Activated CD4-positive, alpha-beta T cell treated with anti-CD3 and anti-CD28 coated beads, Interleukin-10, Interleukin-2, amounts not matched to agents 100 ng/mL and 50 ng/mL, durations not matched to agents 16 hours and 8 hours (primary cell): ENCODE measurements around the gene MAPRE2.

Experiments
- DNase-seq: peaks from one replicate; pipeline ENCODE4 v3.0.0-alpha.2; 2020

The MAPRE2 gene

DNA sequence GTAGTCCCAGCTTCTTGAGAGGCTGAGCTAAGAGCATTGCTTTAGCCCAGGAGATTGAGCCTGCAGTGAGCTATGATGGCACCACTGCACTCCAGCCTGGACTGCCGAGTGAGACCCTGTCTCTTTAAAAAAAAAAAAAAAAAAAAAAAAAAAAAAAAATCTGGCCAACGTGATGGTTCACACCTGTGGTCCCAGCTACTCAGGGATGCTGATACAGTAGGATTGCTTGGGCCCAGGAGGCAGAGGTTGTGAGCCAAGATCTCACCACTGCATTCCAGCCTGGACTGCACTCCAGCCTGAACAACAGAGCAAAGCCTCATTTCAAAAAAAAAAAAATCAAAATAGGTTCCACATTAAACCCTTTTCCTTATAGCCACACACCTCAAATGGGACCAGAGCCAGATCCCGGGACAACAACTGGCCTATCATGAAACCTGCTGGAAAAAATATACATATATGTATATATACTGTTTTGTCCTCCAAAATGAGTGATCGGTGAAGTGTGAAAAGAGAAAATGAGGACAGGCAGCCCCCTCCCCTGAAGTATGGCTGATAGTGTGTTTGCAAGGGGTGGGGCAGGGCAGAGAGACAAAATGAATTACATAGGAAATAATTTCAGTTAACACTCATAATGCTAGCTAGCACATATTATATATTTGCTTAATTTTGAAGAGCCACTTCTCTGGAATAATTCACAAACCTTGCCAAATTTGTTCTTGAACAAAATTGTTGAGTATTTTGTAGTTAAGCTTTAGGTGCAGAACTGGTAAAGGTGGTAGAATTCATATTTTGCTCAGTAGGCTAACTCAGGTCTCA is 22.9 kb downstream of the MAPRE2 start:
- DNase-seq = no peak

DNA sequence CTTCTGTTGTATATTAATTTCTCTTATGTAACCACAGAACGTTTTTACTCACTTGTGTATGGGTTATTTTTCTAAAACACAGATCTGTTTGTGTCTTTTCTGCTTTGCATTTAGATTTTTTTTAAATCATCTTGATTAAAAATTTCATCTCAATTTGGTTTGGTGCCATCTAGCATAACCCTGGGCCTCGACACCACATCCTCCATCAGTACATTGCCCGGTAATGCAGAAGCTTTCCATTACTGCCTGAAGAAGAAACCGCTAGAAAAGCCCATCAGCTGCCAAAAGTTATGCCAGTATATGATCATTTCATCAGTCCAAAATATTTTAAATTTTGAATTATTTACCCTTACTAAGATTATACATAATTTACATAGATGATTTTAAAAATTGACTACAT is 26.2 kb downstream of the MAPRE2 start:
- no peak for DNase-seq

- DNase-seq = no peak
Measured at GRCh38 chr18:35071819-35072247, 30.6 kb downstream of the MAPRE2 start.

DNA sequence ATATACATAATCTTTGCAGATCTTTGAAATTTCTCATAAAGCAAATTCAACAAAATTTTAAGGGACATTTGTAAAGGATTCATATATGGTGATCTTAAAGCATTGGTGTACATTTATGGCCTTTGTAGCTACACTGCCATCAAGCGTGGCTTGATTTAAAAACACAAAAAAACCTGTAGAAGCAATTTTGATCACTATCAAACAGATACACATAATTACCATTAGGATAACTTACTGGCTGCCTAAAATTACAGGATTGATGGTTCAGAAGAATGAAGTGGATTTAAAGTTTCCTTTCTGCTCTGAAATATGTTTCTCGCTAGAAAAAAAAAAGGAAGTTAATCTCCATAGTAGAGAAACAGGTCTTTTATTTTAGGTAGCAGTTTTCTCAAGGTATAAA is 31.4 kb downstream of the MAPRE2 start:
- DNase-seq = no peak

GRCh38 chr18:35073186-35074105 is 32.2 kb downstream of the MAPRE2 start:
- DNase-seq = no peak

GRCh38 chr18:35074581-35074980 is 33.4 kb downstream of the MAPRE2 start:
- DNase-seq = no peak

DNA sequence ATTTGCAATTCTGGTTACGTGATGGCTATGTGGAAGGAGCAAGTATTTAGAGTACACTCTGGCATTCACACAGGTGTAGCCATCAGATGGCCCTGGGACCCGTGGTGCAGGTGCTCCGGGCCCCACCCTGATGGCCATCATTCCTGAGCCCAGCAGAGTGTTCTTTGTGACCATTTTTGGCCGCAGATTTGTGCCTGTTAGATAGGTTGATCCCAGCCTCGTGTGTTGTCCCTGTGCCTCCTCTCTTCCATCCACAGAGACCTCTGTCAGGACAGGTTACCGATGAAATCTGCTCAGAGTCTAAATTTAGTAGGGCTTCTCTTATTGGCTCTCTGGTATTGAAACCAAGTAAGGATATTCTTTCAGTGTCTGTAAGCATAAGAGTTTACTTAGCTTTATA is 33.9 kb downstream of the MAPRE2 start:
- no peak for DNase-seq

- no peak for DNase-seq
Measured at GRCh38 chr18:35076135-35076924, 35.1 kb downstream of the MAPRE2 start.

DNA sequence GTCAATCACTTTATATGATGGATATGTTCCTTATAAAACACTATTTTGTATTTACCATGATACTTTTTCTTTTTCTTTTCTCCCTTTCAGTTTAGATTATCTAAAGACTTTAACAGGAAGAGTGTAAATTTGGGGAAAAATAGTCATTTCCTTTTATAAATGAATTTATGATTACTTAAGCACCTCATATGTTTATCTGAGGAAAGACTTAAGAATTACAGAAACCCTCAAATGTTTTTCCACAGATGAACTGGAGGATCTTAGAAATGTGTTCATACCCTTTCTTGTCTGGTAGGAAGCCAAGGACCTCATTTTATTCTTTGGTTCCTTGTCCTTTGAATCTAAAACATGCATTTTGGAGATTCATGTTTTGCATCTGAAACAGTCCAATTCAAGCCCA is 36.7 kb downstream of the MAPRE2 start:
- DNase-seq = no peak

DNA sequence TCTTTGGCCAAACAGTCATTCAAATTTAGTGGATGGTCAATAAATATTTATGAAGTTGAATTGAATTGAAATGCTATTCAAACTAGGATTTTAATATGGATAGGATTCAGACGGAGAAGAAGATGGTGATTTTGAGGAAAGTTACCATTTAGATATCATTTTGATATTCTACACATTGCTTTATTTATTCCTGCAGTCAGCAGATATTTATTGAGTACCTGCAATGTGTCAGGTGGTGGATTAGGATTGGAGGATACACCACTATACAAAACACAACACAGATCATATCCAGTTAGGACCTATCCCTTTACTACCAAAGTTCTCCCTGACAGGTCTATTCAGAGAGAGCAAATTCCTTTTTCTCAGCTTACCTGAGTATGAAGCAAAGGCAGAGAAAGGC is 38.8 kb downstream of the MAPRE2 start:
- DNase-seq = no peak

DNA sequence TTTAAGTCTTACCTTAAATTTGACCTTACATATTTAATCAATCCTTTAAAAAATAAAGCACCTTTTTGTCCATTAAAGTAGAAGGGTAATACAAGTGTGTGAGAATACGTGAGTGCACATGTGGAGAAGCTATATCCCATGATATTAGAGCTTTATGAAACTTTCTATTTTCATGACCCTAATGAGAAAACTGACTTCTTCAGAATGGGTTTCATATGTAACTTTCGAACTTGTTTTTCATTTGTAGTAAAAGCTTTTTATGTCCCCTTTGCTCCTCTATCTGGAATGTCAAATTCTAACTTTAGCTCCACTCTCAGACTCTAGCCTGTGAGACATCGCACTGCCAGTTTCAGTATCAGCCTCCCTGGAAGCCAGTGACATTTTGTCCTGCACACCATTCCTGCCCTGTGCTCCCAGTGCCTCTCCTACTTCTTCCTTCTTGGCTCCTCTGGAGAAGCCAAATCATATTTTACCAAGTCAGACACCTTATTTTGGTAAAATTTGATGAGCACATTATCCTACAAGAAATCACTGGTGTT is 42.0 kb downstream of the MAPRE2 start:
- DNase-seq = no peak

- no peak for DNase-seq
Measured at GRCh38 chr18:35084494-35085449, 43.6 kb downstream of the MAPRE2 start.

GRCh38 chr18:35085450-35086380 is 44.5 kb downstream of the MAPRE2 start:
- DNase-seq = no peak

DNA sequence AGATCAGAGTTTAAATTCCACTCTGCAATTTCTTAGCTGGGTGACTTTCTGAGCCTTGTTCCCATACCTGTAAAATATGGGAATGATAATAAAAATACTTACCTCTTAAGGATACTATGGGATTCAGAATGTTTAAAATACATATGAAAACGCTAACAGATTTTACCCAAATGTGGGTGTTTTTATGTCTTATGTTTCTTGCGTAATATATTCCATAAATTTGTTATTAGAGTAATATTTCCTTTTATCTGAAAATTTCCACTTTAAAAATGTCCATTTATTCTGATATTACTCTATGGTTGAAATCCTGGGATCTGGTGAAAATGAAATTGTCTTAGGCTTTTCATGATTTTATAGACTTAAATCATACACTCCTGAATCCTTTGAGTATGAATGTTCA is 45.5 kb downstream of the MAPRE2 start:
- no peak for DNase-seq

GRCh38 chr18:35087726-35088125 is 46.5 kb downstream of the MAPRE2 start:
- DNase-seq = no peak

DNA sequence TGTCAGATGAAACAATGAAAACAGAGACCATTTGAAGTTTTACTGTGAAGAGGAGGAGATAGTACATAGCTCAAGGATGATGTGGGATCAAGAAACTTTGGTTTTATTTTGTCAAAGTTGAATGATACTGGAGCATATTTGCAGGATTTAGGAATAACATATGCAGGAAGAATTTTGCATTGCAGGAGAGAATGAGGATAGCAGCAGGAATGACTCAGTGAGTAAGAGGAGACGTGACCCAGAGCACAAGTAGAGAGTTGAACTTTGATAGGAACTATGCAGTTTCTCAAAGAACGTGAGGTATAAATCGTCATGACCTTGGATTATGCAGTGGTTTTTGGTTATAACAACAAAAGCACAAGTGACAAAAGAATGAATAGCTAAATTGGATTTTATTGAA is 47.7 kb downstream of the MAPRE2 start:
- no peak for DNase-seq

DNA sequence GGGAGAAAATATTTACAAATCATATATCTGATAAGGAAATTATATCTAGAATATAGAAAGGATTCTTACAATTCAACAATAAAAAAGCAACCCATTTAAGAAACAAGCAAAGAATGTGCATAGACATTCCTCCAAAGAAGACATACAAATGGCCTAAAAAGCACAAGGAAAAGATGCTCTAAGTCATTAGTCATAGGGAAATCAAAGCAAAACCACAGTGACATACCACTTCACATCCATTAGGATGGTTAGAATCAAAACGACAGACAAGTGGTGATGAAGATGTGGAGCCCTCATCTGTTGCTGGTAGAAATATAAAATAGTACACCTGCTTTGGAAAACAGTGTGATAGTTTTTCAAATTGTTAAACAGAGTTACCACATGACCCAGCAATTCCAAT is 48.2 kb downstream of the MAPRE2 start:
- no peak for DNase-seq

- DNase-seq = no peak
Measured at GRCh38 chr18:35089891-35090550, 48.8 kb downstream of the MAPRE2 start.

- DNase-seq = no peak
Measured at GRCh38 chr18:35091841-35092240, 50.6 kb downstream of the MAPRE2 start.
